22Rv1 (cell line): ENCODE measurements around the gene SLC1A2.

Experiments used
- H3K27ac ChIP-seq: fragments of 450-650 bp; 2 replicates; pipeline ENCODE4 v1.5.1; 2017
- ZFX ChIP-seq: fragments of 450-650 bp; IDR thresholded peaks from 2 replicates; pipeline ENCODE4 v1.6.1; 2017; ENCODE audit warnings: antibody characterized with exemption, borderline replicate concordance
- TF ChIP-seq, protein P1 (sequence below): fragments of 450-650 bp; IDR thresholded peaks from 2 replicates; pipeline ENCODE4 v1.5.1; 2017; ENCODE audit warnings: mild to moderate bottlenecking

SLC1A2 gene

DNA sequence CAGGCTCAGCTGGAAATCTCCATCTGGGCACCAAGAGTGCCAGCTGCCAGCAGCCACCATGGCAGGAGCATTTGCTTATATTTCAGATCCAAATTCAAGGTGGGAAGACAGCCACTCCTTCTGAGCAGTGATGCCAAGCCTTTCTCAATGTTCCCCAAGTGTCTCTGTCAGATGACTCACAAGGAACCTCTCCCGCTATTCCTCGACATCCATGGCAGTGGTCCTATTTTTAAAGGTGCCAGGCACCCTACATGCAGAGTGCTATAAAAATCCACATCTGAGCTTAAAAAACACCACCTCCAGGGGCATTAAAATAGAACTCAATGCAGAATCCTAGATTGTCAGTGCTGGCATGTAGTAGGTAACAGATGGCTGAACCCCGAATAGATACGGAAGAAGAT, 112.1 kb downstream of the SLC1A2 start:
- H3K27ac ChIP-seq = no peak overlapping the region
- TF ChIP-seq, protein P1, sequence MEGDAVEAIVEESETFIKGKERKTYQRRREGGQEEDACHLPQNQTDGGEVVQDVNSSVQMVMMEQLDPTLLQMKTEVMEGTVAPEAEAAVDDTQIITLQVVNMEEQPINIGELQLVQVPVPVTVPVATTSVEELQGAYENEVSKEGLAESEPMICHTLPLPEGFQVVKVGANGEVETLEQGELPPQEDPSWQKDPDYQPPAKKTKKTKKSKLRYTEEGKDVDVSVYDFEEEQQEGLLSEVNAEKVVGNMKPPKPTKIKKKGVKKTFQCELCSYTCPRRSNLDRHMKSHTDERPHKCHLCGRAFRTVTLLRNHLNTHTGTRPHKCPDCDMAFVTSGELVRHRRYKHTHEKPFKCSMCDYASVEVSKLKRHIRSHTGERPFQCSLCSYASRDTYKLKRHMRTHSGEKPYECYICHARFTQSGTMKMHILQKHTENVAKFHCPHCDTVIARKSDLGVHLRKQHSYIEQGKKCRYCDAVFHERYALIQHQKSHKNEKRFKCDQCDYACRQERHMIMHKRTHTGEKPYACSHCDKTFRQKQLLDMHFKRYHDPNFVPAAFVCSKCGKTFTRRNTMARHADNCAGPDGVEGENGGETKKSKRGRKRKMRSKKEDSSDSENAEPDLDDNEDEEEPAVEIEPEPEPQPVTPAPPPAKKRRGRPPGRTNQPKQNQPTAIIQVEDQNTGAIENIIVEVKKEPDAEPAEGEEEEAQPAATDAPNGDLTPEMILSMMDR = no peak
- TF ChIP-seq ZFX = no peak

DNA sequence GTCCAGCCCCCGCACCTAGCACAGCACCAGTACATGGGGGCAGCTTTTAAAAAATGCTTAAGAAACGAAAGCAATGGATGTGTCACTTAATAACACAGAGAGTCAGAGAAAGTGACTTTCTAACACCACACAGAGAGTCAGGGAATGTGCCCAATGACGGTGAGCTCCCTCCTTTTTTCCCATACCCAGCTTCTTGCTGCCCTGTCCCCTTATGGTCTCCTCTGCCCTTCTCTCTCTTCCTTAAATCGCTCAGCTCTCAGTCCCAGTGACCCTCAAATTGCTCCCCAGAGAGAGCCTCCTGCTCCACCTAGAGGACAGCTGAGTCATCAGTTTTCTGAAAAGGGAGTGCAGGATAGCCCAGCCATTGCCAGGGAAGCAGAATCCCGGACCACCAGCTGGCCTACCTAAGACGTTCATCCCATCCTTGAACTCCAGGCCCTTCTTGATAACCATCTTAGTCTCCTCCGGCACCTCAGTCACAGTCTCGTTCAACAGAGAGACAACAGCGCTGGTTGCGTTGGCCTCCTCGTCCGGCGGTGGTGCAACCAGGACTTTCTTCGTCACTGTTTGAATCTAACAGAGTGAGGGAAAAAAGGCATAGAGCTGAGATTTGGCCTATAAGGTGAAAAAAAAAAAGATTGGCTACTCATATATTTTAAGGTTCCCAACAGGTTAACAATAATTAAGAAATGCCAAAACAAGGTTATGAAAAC, 113.5 kb downstream of the SLC1A2 start:
- TF ChIP-seq ZFX = no peak
- TF ChIP-seq, protein P1 = peak; percentile 65
- no peak overlapping the region for H3K27ac ChIP-seq

DNA sequence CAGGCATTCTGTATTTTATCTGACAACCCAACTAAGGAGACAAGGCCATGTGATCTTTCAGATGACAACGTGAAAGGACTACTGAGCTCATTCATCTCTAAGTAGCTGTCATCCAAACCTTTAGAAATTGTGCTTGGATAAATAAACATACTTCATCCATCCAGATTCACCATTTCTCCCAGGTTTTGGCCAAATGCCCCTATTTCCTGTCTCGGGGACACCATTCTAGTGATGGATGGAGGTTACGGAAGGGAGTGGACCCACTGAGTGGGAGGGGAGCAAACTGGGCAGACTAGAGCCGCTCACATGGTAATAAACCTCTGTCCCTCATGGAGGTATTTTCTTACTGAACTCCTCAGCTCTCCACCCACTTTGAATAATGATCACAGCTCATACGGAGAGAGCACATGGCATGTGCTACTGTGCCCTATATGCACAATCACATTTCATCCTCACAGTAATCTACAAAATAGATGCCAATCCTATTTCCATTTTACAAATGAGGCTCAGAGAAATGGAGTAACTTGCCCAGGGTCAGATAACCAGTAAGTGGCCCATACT, 114.4 kb downstream of the SLC1A2 start:
- no peak overlapping the region for H3K27ac ChIP-seq
- no peak for TF ChIP-seq ZFX
- TF ChIP-seq, protein P1 = no peak

DNA sequence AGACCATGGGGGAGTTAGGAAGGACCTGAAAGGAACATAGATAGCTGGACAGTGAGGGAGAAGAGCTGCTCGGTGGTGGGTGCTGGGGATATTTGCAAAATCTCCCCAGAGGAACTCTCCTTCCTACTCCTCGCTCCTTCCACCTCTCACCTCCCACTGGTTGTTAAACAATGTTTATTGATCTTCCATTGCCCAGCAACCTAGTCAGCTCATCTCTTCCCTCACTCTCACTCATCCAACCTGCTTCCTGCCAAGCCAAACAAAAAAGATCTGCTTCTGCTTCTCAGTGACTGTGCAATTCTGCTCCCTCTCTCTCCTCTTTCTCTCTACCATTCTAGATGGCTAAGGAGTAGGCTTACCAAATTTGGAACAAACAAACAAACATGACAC, 115.0 kb downstream of the SLC1A2 start:
- H3K27ac ChIP-seq = no peak overlapping the region
- TF ChIP-seq ZFX = no peak

DNA sequence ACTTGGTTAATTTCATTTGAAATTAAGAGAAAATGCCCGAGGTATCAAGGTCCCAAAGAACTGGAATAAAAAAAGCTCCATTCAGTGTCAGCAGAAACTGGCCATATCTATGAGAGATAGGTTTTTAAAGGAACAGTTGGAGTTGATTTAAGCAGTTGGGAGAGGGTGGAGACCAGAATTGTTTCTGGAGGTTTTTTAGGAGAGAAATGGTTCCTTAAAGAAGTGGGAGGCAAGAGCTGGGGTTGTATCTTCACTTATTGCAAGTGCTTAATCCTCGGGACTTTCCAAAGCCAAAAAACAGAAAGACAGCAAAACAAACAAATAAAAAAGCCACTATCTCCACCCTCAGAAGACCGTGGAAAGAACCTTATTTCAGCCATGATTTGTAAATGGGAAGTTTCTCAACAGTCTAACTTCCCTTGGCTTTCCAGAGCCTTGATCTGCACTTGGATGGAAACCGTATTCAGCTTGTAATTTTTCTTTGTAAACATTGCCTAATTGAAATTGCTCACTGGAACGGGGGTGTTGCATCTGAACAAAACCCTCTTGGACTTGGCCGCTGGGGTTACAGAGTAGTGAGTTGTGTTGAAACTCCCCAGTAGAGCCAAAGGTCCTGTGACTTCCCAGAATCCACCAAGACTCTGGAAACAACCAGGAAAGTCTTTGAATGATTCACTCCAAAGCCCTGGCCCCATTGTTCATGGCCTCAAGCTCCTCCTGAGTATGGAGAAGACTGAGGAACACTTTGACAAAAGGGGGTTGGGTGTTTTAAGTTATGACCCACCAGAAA, 115.6 kb downstream of the SLC1A2 start:
- no peak overlapping the region for H3K27ac ChIP-seq
- TF ChIP-seq, protein P1 = no peak
- no peak for TF ChIP-seq ZFX

DNA sequence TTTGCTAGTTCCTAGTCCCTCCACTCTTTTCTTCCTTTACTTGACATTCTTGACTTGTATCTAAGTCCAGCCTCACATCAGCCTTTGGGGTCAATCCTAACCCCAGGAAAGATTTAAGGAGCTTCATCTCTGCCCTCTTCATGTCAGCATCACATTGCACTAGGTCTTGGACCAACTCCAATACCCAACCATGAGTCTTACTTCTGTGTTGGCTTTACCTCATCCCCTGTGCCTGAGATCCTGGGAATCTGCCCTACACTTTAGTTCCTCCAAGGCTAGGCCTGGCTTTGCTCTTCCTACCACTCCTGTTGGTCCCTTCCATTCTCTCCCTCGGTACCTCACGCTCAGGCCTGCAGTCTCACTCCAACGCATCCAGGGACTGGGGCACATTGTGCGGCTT, 117.0 kb downstream of the SLC1A2 start:
- TF ChIP-seq, protein P1 = no peak
- TF ChIP-seq ZFX = no peak
- no peak overlapping the region for H3K27ac ChIP-seq

DNA sequence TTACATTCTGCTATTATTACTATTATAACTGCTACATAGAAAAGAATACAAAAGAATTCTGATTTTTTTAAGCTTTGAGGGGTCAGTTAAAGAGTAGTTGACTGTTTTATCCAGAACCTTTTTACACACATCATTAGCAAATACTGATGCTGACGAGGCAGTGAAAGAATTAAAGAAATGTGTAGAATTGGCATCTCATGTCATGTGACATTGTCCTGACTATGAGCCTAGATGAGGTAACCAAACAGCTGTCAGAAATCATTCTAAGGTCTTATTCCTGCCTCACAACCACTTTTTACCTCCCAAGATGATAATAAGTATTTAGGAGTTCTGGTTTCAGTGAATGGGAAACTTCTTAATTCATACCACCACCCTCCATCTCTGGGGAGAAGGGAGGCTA, 121.0 kb downstream of the SLC1A2 start:
- TF ChIP-seq, protein P1 = no peak
- no peak for TF ChIP-seq ZFX
- no peak overlapping the region for H3K27ac ChIP-seq
